HG03378 (cell line): ENCODE measurements around the gene DPH7.
"Not testable (repeated sequence)": the region's sequence is repeated elsewhere in the genome, so short reads cannot be mapped to it uniquely, and the experiment has no call there.

ENCODE experiments used
- ATAC-seq: cut with Tn5 transposase; IDR thresholded peaks from one replicate; pipeline ENCODE4 v1.9.1; 2021; ENCODE audit warnings: mild to moderate bottlenecking, moderate library complexity; ENCODE audit not compliant: unreplicated experiment

The DPH7 gene

DNA sequence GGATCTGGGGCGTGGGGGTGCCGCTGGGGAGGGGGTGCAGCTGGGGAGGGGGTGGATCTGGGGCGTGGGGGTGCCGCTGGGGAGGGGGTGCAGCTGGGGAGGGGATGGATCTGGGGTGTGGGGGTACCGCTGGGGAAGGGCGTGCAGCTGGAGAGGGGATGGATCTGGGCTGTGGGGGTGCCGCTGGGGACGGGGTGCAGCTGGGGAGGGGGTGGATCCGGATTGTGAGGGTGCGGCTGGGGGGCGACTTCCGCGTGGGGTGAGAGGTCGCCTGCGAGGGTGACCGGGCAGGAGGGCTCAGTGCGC lies 27.8 kb downstream of the DPH7 start:
- ATAC-seq = not testable (repeated sequence)

- no peak for ATAC-seq
Observed at GRCh38 chr9:137550231-137550621, 28.5 kb downstream of the DPH7 start, which contains the start of gene PNPLA7. TSS of gene PNPLA7 (minus strand) at chr9:137550402. CDS start at chr9:137550197, 205 bp downstream.

DNA sequence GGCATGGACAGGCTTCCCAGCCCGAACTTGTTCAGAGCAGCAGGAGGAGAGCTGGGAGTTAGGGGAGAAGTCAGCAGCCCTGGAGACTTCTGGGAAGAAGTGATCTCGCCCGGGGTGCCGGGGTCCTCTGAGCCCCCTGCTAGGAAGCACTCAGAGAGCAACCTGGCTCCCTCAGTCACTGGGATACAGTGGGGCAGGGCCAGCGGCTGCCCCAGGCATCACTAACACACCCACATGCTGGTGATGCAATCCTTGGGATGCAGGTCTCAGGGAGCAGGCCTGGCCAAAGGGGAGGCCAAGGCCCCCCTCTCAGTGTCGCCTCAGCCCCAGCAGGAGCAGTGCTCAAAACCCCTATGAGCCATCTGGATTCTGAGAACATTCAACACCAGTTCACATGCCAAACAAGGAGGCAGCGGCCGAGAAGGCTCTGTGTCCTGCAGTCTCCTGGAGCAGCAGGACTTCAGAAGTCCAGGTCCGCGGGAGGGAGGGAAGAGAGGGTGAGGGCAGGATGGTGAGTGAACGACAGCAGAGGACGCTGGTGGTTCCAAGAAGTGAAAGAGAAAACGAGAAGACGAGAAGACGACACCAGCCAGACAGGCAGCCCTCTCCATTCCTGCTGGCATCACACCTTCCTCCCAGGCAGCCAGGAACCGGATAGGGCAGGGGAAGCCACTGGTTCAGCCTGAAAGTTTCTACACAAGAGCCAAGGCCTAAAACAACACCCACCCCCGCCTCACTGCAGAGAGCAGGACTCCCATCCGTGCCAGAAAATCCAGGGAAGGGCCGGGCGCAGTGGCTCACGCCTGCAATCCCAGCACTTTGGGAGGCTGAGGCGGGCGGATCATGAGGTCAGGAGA lies 30.8 kb downstream of the DPH7 start:
- no peak for ATAC-seq

DNA sequence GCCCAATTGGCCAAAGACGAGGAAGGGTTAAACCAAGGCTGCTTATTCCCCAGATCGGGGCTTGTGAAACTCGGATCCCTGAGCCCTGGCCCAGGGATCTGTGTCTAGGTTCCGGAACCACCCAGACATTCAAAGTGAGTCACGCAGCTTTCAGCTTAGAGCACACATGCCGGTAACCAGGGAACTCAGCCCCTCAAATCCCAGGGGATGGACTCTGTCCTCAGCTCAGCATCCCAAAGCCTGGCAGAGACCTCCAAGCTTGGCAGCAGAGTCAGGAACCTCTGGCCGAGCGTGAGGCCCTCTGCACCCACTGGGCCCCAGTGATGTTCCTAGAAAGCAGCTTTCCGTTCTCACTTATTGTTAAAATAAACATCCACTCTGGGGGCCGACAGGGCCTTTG lies 33.6 kb downstream of the DPH7 start:
- ATAC-seq = no peak

DNA sequence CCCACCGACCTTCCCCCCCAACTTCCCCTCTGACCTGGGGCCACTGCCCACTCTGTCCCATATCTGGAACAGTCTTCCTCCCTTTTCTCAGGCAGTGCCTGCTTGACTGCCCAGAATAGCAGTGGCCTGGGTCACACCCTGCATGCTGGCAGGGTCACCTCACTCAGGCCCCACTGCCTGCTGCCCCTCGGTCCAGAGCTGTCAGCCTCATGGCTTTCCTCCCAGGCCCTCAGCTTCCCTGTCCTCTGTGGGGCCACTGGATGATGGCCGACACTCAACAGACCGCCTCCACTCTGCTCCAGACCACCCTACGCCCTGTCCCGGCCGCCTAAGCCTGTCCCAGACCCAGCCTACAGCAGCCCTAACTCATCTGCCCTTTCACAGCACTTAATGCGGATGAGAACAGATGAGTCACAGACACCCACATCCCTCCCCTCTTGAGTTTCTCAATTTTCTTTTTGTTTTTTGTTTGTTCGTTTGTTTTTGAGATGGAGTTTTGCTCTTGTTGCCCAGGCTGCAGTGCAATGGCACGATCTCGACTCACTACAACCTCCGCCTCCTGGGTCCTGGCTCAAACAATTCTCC lies 34.5 kb downstream of the DPH7 start:
- ATAC-seq = no peak

DNA sequence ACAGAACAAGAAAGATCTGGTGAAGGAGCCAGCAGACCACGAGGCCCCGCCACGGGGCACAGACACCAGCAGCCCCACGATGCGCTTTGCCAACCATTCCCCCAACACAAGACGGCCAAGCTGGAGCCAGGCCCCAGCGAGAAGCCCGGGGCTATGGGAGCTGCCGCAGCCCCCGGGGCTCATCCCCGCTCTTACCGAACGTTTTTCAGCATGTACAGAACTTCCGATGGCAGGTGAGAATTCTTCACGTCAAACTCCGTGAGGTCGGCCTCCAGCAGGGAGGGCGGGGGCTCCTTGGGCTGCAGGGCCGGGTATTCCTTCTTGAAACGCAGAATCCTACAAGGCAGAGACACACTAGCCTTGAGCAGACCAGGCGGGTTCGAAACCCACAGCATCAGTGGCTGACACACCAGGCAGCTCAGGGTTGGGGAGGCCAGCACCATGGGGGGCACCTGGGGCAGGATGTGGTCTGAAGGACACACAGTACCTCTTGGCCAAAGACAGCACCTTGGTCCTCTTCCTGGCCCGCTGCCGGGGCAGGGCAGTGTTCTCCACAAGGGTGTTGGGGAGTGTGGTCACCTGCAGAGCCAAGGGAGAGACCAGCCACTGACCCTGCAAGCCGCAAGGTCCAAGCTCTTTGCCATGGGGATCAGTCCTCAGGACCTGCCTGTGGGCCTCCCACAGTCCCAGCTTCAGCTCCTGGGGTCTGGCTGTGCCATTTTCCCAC lies 35.3 kb downstream of the DPH7 start:
- no peak for ATAC-seq

- ATAC-seq = no peak
Observed at GRCh38 chr9:137542486-137542885, 36.2 kb downstream of the DPH7 start.

DNA sequence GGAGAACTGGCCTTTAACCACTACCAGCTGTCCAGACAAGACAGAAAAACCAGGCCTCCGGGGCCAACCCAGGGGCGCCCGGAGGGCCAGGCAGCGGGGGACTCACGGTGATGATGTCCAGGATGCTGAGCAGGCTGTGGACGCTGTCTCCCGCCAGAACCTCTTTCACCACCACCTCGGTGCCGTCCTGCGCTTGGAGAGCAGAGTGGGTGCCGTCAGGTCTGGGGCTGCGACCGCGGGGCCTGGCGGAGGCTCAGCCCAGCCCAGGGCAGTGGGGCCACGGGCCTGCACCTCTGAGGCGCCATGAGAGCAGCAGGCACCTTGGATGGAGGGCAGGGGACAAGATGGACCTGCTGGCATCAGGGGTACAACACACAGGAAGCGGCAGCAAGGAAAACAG lies 38.2 kb downstream of the DPH7 start:
- no peak for ATAC-seq

DNA sequence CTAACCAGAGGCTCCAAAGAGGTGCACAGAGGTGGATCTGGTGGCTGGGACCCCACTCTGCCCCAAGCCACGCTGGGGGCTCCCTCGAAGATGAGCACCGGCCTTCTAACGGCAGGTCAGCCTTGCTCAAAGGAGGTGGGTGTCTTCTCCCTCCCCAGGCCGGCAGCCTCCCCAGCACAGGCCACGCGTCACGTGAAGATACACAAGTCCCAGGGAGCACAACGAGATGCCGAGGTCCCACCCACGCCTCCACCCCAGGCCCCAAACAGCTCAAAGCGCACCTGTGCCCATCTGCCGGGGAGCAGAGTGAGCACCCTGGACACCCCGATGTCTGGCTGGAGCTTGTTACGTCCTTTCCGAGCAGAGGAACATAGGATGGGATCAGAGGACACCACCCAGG lies 40.7 kb downstream of the DPH7 start:
- no peak for ATAC-seq

DNA sequence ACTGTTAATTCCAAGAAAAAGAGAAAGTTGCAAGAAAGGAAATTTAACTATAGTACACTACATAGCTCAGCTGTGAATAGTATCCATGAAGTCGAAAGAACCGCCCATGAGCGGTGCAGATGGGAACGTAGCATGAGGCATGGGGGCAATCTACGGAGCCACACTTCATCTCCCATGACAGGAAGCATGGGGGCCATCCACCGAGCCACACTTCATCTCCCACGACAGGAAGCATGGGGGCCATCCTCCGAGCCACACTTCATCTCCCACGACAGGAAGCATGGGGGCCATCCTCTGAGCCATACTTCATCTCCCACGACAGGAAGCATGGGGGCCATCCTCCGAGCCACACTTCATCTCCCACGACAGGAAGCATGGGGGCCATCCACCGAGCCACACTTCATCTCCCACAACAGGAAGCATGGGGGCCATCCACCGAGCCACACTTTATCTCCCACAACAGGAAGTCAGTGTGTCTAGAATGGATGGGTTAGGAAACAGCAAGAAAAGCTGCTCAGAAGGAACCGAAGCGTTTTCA lies 42.1 kb downstream of the DPH7 start:
- ATAC-seq = not testable (repeated sequence)

DNA sequence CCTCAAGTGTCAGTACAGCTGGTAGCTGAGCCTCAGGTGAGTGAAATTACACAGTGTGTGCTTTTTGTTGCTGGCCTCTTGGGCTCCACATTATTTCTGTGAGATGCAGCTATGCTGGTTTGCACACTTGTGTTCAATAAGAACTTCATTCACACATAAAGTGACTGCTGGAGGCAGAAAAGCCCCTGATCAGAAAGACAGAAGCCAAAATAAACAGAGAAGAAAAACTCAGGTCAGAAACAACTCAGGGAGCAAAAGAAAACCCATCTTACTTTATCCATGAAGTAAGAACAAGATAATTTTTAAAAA lies 43.7 kb downstream of the DPH7 start:
- no peak for ATAC-seq

DNA sequence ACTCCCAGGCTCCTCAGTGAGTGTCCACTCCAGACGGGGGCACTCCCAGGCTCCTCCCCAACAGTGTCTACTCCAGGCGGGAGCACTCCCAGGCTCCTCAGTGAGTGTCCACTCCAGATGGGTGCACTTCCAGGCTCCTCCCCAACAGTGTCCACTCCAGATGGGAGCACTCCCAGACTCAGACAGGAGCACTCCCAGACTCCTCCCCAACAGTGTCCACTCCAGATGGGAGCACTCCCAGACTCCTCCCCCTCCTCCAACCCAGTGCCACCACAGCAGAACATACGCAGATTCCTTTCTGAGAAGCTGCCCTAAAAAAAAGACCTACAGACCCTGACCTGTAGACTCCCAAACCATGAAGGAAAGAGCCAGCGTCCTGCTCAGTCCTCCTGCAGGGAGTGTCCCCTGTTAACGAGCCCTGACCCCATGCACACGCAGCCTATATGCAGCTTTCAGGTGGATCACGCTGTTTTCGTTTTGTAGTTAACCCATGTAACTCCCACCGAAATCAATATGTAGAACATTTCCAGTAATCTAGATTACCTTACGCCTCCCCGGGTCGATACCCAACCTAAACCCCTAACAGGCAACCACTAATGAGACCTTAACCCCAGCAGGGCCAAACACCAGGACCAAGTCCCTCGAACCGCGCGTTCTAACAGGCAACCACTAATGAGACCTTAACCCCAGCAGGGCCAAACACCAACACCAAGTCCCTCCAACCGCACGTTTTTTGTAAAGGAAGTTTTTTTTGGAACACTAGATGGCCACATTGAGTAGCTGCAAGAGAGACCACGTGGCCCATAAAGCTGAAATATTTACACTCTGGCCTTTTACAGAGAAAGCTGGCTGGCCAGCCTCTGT lies 44.2 kb downstream of the DPH7 start:
- no peak for ATAC-seq

GRCh38 chr9:137532891-137533468 lies 45.7 kb downstream of the DPH7 start:
- ATAC-seq = not testable (repeated sequence)

DNA sequence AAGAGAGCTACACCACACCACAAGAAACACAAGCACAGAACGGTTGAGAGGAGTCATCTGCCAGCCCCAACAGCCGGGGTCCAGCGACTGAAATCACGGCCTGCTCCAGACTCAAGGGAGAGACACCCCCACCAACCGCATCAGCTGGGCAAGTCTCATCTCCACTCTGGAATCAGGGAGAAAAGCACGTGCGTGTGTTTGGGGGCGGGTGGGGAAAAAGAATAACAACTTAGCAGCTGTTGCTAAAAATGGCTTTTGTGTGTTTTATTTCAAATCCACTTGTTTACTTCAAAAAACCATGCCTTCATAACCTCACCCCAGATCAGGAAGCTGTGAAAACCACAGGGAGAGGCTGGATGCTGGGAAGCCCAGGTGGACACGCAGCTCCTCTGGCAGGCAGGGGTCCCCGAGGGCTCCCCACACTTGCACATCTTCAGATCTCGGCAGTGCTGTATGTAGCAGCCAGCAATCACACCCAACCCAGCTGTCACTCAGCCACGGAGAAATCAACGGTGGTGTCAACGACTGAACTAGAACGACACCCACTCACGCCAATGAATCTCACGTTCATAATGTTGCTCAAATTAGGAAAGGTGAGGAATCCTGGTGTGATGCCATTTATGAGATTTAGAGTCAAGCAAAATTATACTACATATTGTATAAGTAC lies 47.5 kb downstream of the DPH7 start:
- no peak for ATAC-seq

GRCh38 chr9:137530331-137530730 lies 48.4 kb downstream of the DPH7 start:
- no peak for ATAC-seq

DNA sequence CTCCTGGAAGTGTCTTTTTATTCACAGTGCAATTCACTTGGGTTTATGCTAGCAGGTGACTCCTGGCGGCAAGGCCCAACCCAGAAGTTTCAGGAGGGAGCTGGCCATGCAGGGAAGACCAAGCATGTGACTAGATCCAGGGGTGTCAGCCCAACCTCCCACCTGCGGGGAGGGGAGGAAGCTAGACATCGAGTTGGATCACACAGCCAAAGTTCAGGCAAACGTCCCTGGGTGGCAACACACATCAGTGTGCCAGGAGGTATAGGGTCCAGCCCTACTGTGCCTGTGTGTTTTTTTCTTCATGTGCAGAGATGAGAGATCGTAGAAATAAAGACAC lies 53.8 kb downstream of the DPH7 start:
- no peak for ATAC-seq

DNA sequence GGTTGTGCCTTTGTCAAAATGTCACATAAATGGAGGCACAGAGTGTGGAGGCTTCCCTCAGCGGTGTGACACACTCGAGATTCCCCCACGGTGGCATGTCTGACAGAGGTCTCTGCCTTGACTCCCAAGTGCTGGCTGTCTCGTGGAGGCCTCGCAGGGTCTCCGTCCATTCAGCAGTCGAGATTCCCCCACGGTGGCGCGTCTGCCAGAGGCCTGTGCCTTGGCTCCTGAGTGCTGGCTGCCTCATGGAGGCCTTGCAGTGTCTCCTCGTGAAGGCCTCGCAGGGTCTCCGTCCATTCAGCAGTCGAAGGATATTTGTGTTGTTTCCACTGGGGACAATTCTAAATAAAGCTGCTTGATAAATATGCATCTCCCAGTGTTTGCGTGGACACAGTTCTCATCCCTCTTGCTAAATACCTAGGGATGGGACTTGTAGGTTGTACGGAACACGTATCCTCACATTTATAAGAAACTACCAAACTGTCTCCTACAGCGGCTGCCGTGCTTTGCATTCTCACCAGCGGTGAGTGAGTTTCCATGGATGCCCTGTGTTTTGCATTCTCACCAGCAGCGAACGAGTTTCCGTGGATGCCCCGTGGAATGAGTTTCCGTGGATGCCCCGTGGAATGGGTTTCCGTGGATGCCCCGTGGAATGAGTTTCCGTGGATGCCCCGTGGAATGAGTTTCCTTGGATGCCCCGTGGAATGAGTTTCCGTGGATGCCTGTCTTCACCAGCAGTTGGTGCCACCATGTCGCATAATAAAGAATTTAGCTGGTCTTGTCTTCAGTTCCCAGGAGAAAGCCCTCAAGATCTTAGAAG lies 54.4 kb downstream of the DPH7 start:
- ATAC-seq = no peak

- no peak for ATAC-seq
Observed at GRCh38 chr9:137522746-137523455, 55.8 kb downstream of the DPH7 start.
